Endothelial cell of umbilical vein (primary cell): ENCODE measurements around the gene IPO11. TPM values are rescaled to one million over a fixed set of nuclear protein-coding genes. Genes with fewer than 3 reads are reported as not detected.

Experiments
- BruUV-seq: library from RNA; stranded (reverse); fragments of 400-500 nt; replicated peaks from 2 replicates; lab custom pipeline; 2021; lab: Mats Ljungman, UMichigan
- CTCF ChIA-PET: fragments of 300-600, 350-600 bp; sonication (Branson Sonifier 250); formaldehyde crosslinking; loops from one replicate; lab custom pipeline; 2021; ENCODE audit warnings: antibody characterized with exemption, inconsistent platforms; lab: Charles Lee
- POLR2A ChIA-PET: fragments of 300-600, 350-600 bp; sonication (Branson Sonifier 250); formaldehyde crosslinking; loops from one replicate; lab custom pipeline; 2021; ENCODE audit warnings: antibody characterized with exemption, inconsistent platforms; lab: Charles Lee
- DNase-seq: peaks from one replicate; pipeline ENCODE4 v3.0.0-alpha.2; 2011; ENCODE audit warnings: low read depth, low spot score
- FAIRE-seq: peaks from 2 replicates; lab custom pipeline; 2011; peaks lifted over from hg19 to GRCh38; lab: Jason Lieb, UNC
- H2AFZ ChIP-seq: 2 replicates; pipeline ENCODE4 v1.6.0; 2012; ENCODE audit warnings: low read depth, low read length, control low read depth, inconsistent platforms
- H3K27ac ChIP-seq: 2 replicates; pipeline ENCODE4 v1.5.1; 2011; ENCODE audit warnings: low read depth, mild to moderate bottlenecking, control low read depth, low read length, moderate library complexity; ENCODE audit not compliant: insufficient read depth
- H3K27me3 ChIP-seq, 2 experiments: 2 replicates each; pipeline versions ENCODE4 v1.6.0 to v1.6.1; 2011; ENCODE audit warnings: low read length in 2 of 2, mixed read lengths in 1 of 2; ENCODE audit not compliant: control insufficient read depth in 2 of 2, insufficient read depth in 2 of 2
- H3K36me3 ChIP-seq, 2 experiments: 2 replicates in 1 of 2; 3 replicates in 1 of 2; pipeline ENCODE4 v1.5.1; 2011; ENCODE audit warnings: low read length in 2 of 2, mild to moderate bottlenecking in 1 of 2, moderate library complexity in 1 of 2; ENCODE audit not compliant: control insufficient read depth in 2 of 2, insufficient read depth in 2 of 2; ENCODE audit errors: extremely low read depth in 1 of 2
- H3K4me1 ChIP-seq: 3 replicates; pipeline ENCODE4 v1.5.1; 2011; ENCODE audit warnings: mild to moderate bottlenecking, low read length; ENCODE audit not compliant: control insufficient read depth, insufficient read depth; ENCODE audit errors: extremely low read depth
- H3K4me2 ChIP-seq: 2 replicates; pipeline ENCODE4 v1.6.1; 2011; ENCODE audit warnings: low read length, control low read depth, mixed read lengths; ENCODE audit not compliant: insufficient read depth
- H3K4me3 ChIP-seq, 3 experiments: fragments of 200-600 bp in 1 of 3; sonication (generic), shearing (Covaris generic) in 1 of 3; replicated peaks in 1 of 3; 2 replicates each; pipeline ENCODE4 v1.5.1; 2011 to 2016; ENCODE audit warnings: control low read depth in 3 of 3, low read length in 3 of 3, mild to moderate bottlenecking in 2 of 3, inconsistent platforms in 1 of 3, low read depth in 1 of 3, moderate library complexity in 1 of 3; ENCODE audit not compliant: insufficient read depth in 1 of 3
- H3K79me2 ChIP-seq: 2 replicates; pipeline ENCODE4 v1.6.0; 2012; ENCODE audit warnings: low read length, inconsistent platforms; ENCODE audit not compliant: control insufficient read depth, insufficient read depth
- H3K9ac ChIP-seq: replicated peaks from 2 replicates; pipeline ENCODE3; 2011; ENCODE audit warnings: low read length, control low read depth; ENCODE audit not compliant: insufficient read depth; ENCODE audit errors: extremely low read depth
- H3K9me1 ChIP-seq: replicated peaks from 3 replicates; pipeline ENCODE4 v1.6.0; 2011; ENCODE audit warnings: mild to moderate bottlenecking, low read length; ENCODE audit not compliant: control insufficient read depth, insufficient read depth; ENCODE audit errors: extremely low read depth
- H3K9me3 ChIP-seq: replicated peaks from 2 replicates; pipeline ENCODE4 v1.5.1; 2012; ENCODE audit warnings: low read length, inconsistent platforms; ENCODE audit not compliant: control insufficient read depth, insufficient read depth
- H4K20me1 ChIP-seq: replicated peaks from 2 replicates; pipeline ENCODE3; 2011; ENCODE audit warnings: mild to moderate bottlenecking, low read length; ENCODE audit not compliant: control insufficient read depth, insufficient read depth; ENCODE audit errors: extremely low read depth
- EZH2 ChIP-seq: IDR thresholded peaks from 2 replicates; pipeline ENCODE4 v1.6.1; 2012; ENCODE audit warnings: borderline replicate concordance, low read depth, mild to moderate bottlenecking, moderate library complexity, low read length, inconsistent platforms; ENCODE audit not compliant: severe bottlenecking
- FOS ChIP-seq: IDR thresholded peaks from 2 replicates; pipeline ENCODE4 v1.6.1; 2011; ENCODE audit warnings: mild to moderate bottlenecking, low read length, moderate library complexity, borderline replicate concordance; ENCODE audit not compliant: insufficient read depth
- GATA2 ChIP-seq: IDR thresholded peaks from 2 replicates; pipeline ENCODE4 v1.7.0; 2011; ENCODE audit warnings: low read depth, mild to moderate bottlenecking, moderate library complexity, mixed read lengths, low read length; ENCODE audit not compliant: insufficient read length, insufficient read depth
- JUN ChIP-seq: IDR thresholded peaks from 2 replicates; pipeline ENCODE4 v1.6.1; 2011; ENCODE audit warnings: borderline replicate concordance, low read depth; ENCODE audit not compliant: insufficient read length, insufficient read depth
- MYC ChIP-seq: IDR thresholded peaks from one replicate; pipeline ENCODE4 v1.6.1; 2011; ENCODE audit warnings: mild to moderate bottlenecking, low read depth, low read length
- POLR2A ChIP-seq: IDR thresholded peaks from 2 replicates; pipeline ENCODE4 v1.6.1; 2012; ENCODE audit warnings: low read depth, mild to moderate bottlenecking, control low read depth, low read length
- POLR2AphosphoS5 ChIP-seq: IDR thresholded peaks from 2 replicates; pipeline ENCODE4 v1.6.1; 2012; ENCODE audit warnings: low read depth, mild to moderate bottlenecking, control low read depth, low read length, moderate library complexity; ENCODE audit not compliant: insufficient read depth
- dilution Hi-C: fragments of 300-500 bp; cut with MboI; formaldehyde crosslinking; loops from one replicate; pipeline ENCODE4 v1.15.0; 2019; ENCODE audit warnings: low sequenced_read_pairs; ENCODE audit not compliant: extremely low pct_ligation_motif_present
- intact Hi-C: fragments of 100-400 bp; cut with micrococcal nuclease; formaldehyde crosslinking; loops from one replicate; pipeline ENCODE4 v1.10.0; 2022
- polyA plus RNA-seq, 4 experiments: library from polyadenylated mRNA; depleted of rRNA in 3 of 4; stranded (reverse) in 3 of 4; unstranded in 1 of 4; fragments of >200 nt; gene quantifications; 2 replicates each; pipeline versions ENCODE4 v1.2.1 to v1.2.3, GENCODE V29; 2011 to 2012; ENCODE audit warnings: missing spikeins in 1 of 4
- total RNA-seq: library from RNA; stranded (reverse); gene quantifications from 2 replicates; pipeline ENCODE4 v1.2.3, GENCODE V29; 2021
- TF ChIP-seq, protein P1 (sequence below): IDR thresholded peaks from 2 replicates; pipeline ENCODE4 v1.6.1; 2011; ENCODE audit not compliant: insufficient read depth, insufficient read length
- TF ChIP-seq, protein P2 (sequence below), 2 donors: IDR thresholded peaks; 1 replicate in 1 of 2; 2 replicates in 1 of 2; pipeline ENCODE4 v1.5.1; 2011; ENCODE audit warnings: low read length in 2 of 2, mild to moderate bottlenecking in 2 of 2, moderate library complexity in 2 of 2, control low read depth in 1 of 2, inconsistent platforms in 1 of 2, low read depth in 1 of 2; ENCODE audit not compliant: insufficient read depth in 1 of 2; ENCODE audit errors: extremely low read depth in 1 of 2

The IPO11 gene
- total and polyA plus RNA-seq, 2 donors (not counting 3 experiments of a cell fraction or from before 2014, with no cell fraction given): 38.5 to 80.9 TPM

DNA sequence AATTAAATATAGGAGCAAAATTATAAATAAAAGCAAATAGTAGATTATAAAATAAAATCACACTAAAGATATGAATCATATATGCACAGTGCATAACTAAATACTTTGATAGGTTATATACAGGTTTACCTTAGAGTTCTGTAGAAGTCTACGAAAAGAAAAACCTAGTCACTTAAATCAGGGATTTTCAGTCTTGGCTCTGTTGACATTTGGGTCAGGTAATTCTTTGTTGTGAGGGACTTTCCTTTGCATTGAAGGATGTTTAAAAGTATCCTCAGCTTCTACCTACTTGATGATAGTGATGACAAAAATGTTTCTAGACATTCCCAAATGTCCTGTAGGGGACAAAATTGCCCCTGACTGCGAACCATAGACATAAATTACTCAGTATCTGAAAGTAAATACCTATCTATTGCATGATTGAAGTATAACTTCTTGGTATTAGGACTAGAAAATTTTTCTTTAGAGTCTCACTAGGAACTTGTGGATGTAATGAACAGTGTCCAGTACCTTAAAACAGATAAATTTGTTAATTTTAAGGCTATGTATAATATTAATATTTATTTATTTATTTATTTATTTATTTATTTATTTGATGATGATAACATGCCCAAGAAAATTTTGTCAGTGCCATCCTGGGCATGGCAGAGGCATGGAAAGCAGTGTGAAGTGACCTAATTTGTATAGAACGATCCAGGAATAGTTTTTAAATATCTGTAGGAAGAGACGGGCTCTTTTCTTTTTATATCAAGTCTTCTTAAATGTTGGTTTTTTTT, 122.1 kb downstream of the IPO11 start:
- ChIA-PET POLR2A (no interaction called here), CTCF (no interaction called here)
- dilution Hi-C loops (no loop called here), intact Hi-C loops (no loop called here)
- Histone ChIP-seq H4K20me1 (no peaks in the 10 kb centered on the region), H3K36me3 (no peaks in the 10 kb centered on the region), H2AFZ (no peak overlapping the region), H3K27ac (no peak overlapping the region), H3K79me2 (no peaks in the 10 kb centered on the region), H3K27me3 (no peaks in the 10 kb centered on the region), H3K4me2 (no peak overlapping the region), H3K4me1 (no peaks in the 10 kb centered on the region), H3K9me3 (no peaks in the 10 kb centered on the region), H3K4me3 (no peak overlapping the region), H3K9me1 (no peaks in the 10 kb centered on the region), H3K9ac (no peak overlapping the region)
- FAIRE-seq: no peak
- DNase-seq: no peak
- no peak for TF ChIP-seq FOS
- TF ChIP-seq GATA2: no peak
- no peak for TF ChIP-seq EZH2
- no peak for TF ChIP-seq MYC
- no peak for TF ChIP-seq POLR2A
- TF ChIP-seq JUN: no peak
- TF ChIP-seq, protein P1, sequence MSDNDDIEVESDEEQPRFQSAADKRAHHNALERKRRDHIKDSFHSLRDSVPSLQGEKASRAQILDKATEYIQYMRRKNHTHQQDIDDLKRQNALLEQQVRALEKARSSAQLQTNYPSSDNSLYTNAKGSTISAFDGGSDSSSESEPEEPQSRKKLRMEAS: no peak
- TF ChIP-seq, protein P2, sequence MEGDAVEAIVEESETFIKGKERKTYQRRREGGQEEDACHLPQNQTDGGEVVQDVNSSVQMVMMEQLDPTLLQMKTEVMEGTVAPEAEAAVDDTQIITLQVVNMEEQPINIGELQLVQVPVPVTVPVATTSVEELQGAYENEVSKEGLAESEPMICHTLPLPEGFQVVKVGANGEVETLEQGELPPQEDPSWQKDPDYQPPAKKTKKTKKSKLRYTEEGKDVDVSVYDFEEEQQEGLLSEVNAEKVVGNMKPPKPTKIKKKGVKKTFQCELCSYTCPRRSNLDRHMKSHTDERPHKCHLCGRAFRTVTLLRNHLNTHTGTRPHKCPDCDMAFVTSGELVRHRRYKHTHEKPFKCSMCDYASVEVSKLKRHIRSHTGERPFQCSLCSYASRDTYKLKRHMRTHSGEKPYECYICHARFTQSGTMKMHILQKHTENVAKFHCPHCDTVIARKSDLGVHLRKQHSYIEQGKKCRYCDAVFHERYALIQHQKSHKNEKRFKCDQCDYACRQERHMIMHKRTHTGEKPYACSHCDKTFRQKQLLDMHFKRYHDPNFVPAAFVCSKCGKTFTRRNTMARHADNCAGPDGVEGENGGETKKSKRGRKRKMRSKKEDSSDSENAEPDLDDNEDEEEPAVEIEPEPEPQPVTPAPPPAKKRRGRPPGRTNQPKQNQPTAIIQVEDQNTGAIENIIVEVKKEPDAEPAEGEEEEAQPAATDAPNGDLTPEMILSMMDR (IDR thresholded peaks at IDR 0.05; ENCODE audit: extremely low read depth in 1 of 2, insufficient read depth in 1 of 2, low read depth in 1 of 2, low read length in 2 of 2): no peak
- no peak for TF ChIP-seq POLR2AphosphoS5
- BruUV-seq: no TSS peak
